ENCODE measurements around the gene GAD1.

The GAD1 gene

GRCh38 chr2:170813611-170814532, 2.8 kb upstream of the GAD1 start:
- DNase-seq: peak; percentile 54 to 83 (median 80)
- peaks cover 2 to 37% (median 33%) of the 10 kb centered on the region in 4 experiments for H3K4me1 ChIP-seq (ENCODE audit: control extremely low read depth in 1 of 4, control insufficient read depth in 4 of 4, insufficient read depth in 4 of 4, low read length in 3 of 4)

GRCh38 chr2:170814533-170815230, 2.0 kb upstream of the GAD1 start:
- H3K9me3 ChIP-seq (ENCODE audit: control extremely low read depth in 1 of 5, control insufficient read depth in 4 of 5, insufficient read depth in 2 of 5, low read depth in 1 of 5, low read length in 4 of 5): peaks cover 0 to 3% (median 0%) of the 10 kb centered on the region in 5 experiments
- peaks cover 14 to 63% (median 52%) of the 10 kb centered on the region in 5 experiments for H3K27me3 ChIP-seq (replicated peaks in 2 of 5; ENCODE audit: control insufficient read depth in 4 of 5, insufficient read depth in 5 of 5, low read length in 4 of 5)
- CTCF ChIA-PET: interaction anchor here (0.9 to 9.2 kb wide), 16 partner anchors 8 to 578 kb away, joined by 3 to 92 read pairs (median 7); no protein-coding TSS in a partner anchor
- no peak overlapping the region for H3K4me3 ChIP-seq (ENCODE audit: control insufficient read depth in 1 of 7, extremely low read depth in 1 of 7, insufficient read depth in 4 of 7, low read depth in 2 of 7, low read length in 6 of 7)
- POLR2A ChIA-PET: no interaction called here
- no peak for DNase-seq
- no peaks in the 10 kb centered on the region for H3K36me3 ChIP-seq (ENCODE audit: control insufficient read depth in 4 of 4, insufficient read depth in 4 of 4, low read length in 3 of 4)
- no peak overlapping the region for H3K27ac ChIP-seq (ENCODE audit: insufficient read depth in 1 of 2, low read depth in 1 of 2, low read length in 2 of 2, poor library complexity in 1 of 2, severe bottlenecking in 2 of 2)
- H3K4me1 ChIP-seq (ENCODE audit: control extremely low read depth in 1 of 4, control insufficient read depth in 4 of 4, insufficient read depth in 4 of 4, low read length in 3 of 4): peaks cover 2 to 39% (median 34%) of the 10 kb centered on the region in 4 experiments
- 7% methylated on average over 22 of the region's 31 CpGs for WGBS (ENCODE audit: insufficient coverage)

More at GRCh38 chr2:170813611-170814532, 2.8 kb upstream of the GAD1 start:
- POLR2A ChIA-PET: no interaction called here
- 8% methylated on average over 33 of the region's 41 CpGs for WGBS (ENCODE audit: insufficient coverage)
- CTCF ChIA-PET: interaction anchor here (0.6 to 9.2 kb wide), 25 partner anchors 8 to 882 kb away, joined by 3 to 92 read pairs (median 5); partner anchors contain the start of gene ERICH2
- Histone ChIP-seq H3K9me3 (ENCODE audit: control extremely low read depth in 1 of 5, control insufficient read depth in 4 of 5, insufficient read depth in 2 of 5, low read depth in 1 of 5, low read length in 4 of 5) (peaks cover 0 to 3% (median 0%) of the 10 kb centered on the region in 5 experiments), H3K36me3 (ENCODE audit: control insufficient read depth in 4 of 4, insufficient read depth in 4 of 4, low read length in 3 of 4) (no peaks in the 10 kb centered on the region), H3K27me3 (replicated peaks in 2 of 5; ENCODE audit: control insufficient read depth in 4 of 5, insufficient read depth in 5 of 5, low read length in 4 of 5) (peaks cover 14 to 55% (median 46%) of the 10 kb centered on the region in 5 experiments), H3K27ac (ENCODE audit: insufficient read depth in 1 of 2, low read depth in 1 of 2, low read length in 2 of 2, poor library complexity in 1 of 2, severe bottlenecking in 2 of 2) (no peak overlapping the region), H3K4me3 (ENCODE audit: control insufficient read depth in 1 of 7, extremely low read depth in 1 of 7, insufficient read depth in 4 of 7, low read depth in 2 of 7, low read length in 6 of 7) (peak overlapping the region in 1 of 7 experiments; percentile 23)

GRCh38 chr2:170815311-170815710, 1.4 kb upstream of the GAD1 start:
- peaks cover 2 to 44% (median 37%) of the 10 kb centered on the region in 4 experiments for H3K4me1 ChIP-seq (ENCODE audit: control extremely low read depth in 1 of 4, control insufficient read depth in 4 of 4, insufficient read depth in 4 of 4, low read length in 3 of 4)
- DNase-seq: no peak
- ChIA-PET CTCF (interaction anchor here (1.0 to 9.2 kb wide), 10 partner anchors 10 to 583 kb away, joined by 3 to 92 read pairs (median 7); no protein-coding TSS in a partner anchor), POLR2A (no interaction called here)
- H3K9me3 ChIP-seq (ENCODE audit: control extremely low read depth in 1 of 5, control insufficient read depth in 4 of 5, insufficient read depth in 2 of 5, low read depth in 1 of 5, low read length in 4 of 5): peaks cover 0 to 3% (median 0%) of the 10 kb centered on the region in 5 experiments
- peak overlapping the region in 3 of 7 experiments; percentile 68 to 75 (median 72) for H3K4me3 ChIP-seq (ENCODE audit: control insufficient read depth in 1 of 7, extremely low read depth in 1 of 7, insufficient read depth in 4 of 7, low read depth in 2 of 7, low read length in 6 of 7)
- H3K36me3 ChIP-seq (ENCODE audit: control insufficient read depth in 4 of 4, insufficient read depth in 4 of 4, low read length in 3 of 4): no peaks in the 10 kb centered on the region
- no peak overlapping the region for H3K27ac ChIP-seq (ENCODE audit: insufficient read depth in 1 of 2, low read depth in 1 of 2, low read length in 2 of 2, poor library complexity in 1 of 2, severe bottlenecking in 2 of 2)
- peaks cover 14 to 69% (median 57%) of the 10 kb centered on the region in 5 experiments for H3K27me3 ChIP-seq (replicated peaks in 2 of 5; ENCODE audit: control insufficient read depth in 4 of 5, insufficient read depth in 5 of 5, low read length in 4 of 5)
- 8% methylated on average over 10 of the region's 19 CpGs for WGBS (ENCODE audit: insufficient coverage)

- H3K4me1 ChIP-seq (ENCODE audit: control extremely low read depth in 1 of 4, control insufficient read depth in 4 of 4, insufficient read depth in 4 of 4, low read length in 3 of 4): peaks cover 2 to 50% (median 41%) of the 10 kb centered on the region in 4 experiments
- H3K27me3 ChIP-seq (replicated peaks in 2 of 5; ENCODE audit: control insufficient read depth in 4 of 5, insufficient read depth in 5 of 5, low read length in 4 of 5): peaks cover 14 to 75% (median 63%) of the 10 kb centered on the region in 5 experiments
- peaks cover 0 to 3% (median 0%) of the 10 kb centered on the region in 5 experiments for H3K9me3 ChIP-seq (ENCODE audit: control extremely low read depth in 1 of 5, control insufficient read depth in 4 of 5, insufficient read depth in 2 of 5, low read depth in 1 of 5, low read length in 4 of 5)
- ChIA-PET CTCF (interaction anchor here (1.0 to 9.2 kb wide), 18 partner anchors 9 to 584 kb away, joined by 3 to 92 read pairs (median 5); no protein-coding TSS in a partner anchor), POLR2A (interaction anchor here (1.2 kb wide), 1 partner anchor 57 kb away, joined by 3 read pairs; no protein-coding TSS in a partner anchor)
- peak; percentile 66 to 75 (median 72) for DNase-seq
- WGBS (ENCODE audit: insufficient coverage): under 1% methylated on average over 39 of the region's 52 CpGs
- peak overlapping the region in 6 of 7 experiments; percentile 3 to 75 (median 62) for H3K4me3 ChIP-seq (ENCODE audit: control insufficient read depth in 1 of 7, extremely low read depth in 1 of 7, insufficient read depth in 4 of 7, low read depth in 2 of 7, low read length in 6 of 7)
- H3K36me3 ChIP-seq (ENCODE audit: control insufficient read depth in 4 of 4, insufficient read depth in 4 of 4, low read length in 3 of 4): no peaks in the 10 kb centered on the region
- H3K27ac ChIP-seq (ENCODE audit: insufficient read depth in 1 of 2, low read depth in 1 of 2, low read length in 2 of 2, poor library complexity in 1 of 2, severe bottlenecking in 2 of 2): no peak overlapping the region
Observed at GRCh38 chr2:170815746-170816503, 762 bp upstream of the GAD1 start.

GRCh38 chr2:170817093-170818035, 677 bp downstream of the GAD1 start:
- WGBS (ENCODE audit: insufficient coverage): under 1% methylated on average over 48 of the region's 69 CpGs
- POLR2A ChIA-PET: interaction anchor here (1.0 to 1.2 kb wide), 2 partner anchors 9 to 56 kb away, joined by 3 to 5 read pairs; no protein-coding TSS in a partner anchor
- CTCF ChIA-PET: interaction anchor here (0.6 to 9.2 kb wide), 16 partner anchors 8 to 1322 kb away, joined by 3 to 92 read pairs (median 6); no protein-coding TSS in a partner anchor

More at GRCh38 chr2:170817093-170818035, 677 bp downstream of the GAD1 start:
- Histone ChIP-seq H3K36me3 (ENCODE audit: control insufficient read depth in 4 of 4, insufficient read depth in 4 of 4, low read length in 3 of 4) (no peaks in the 10 kb centered on the region), H3K4me1 (ENCODE audit: control extremely low read depth in 1 of 4, control insufficient read depth in 4 of 4, insufficient read depth in 4 of 4, low read length in 3 of 4) (peaks cover 2 to 64% (median 55%) of the 10 kb centered on the region in 4 experiments), H3K27me3 (replicated peaks in 2 of 5; ENCODE audit: control insufficient read depth in 4 of 5, insufficient read depth in 5 of 5, low read length in 4 of 5) (peaks cover 14 to 89% (median 75%) of the 10 kb centered on the region in 5 experiments), H3K4me3 (ENCODE audit: control insufficient read depth in 1 of 7, extremely low read depth in 1 of 7, insufficient read depth in 4 of 7, low read depth in 2 of 7, low read length in 6 of 7) (peak overlapping the region; percentile 27 to 75 (median 56)), H3K9me3 (ENCODE audit: control extremely low read depth in 1 of 5, control insufficient read depth in 4 of 5, insufficient read depth in 2 of 5, low read depth in 1 of 5, low read length in 4 of 5) (peaks cover 0 to 3% (median 0%) of the 10 kb centered on the region in 5 experiments), H3K27ac (ENCODE audit: insufficient read depth in 1 of 2, low read depth in 1 of 2, low read length in 2 of 2, poor library complexity in 1 of 2, severe bottlenecking in 2 of 2) (no peak overlapping the region)
- DNase-seq: peak in 2 of 3 donors; percentile 53 to 55
